ENCODE results near the gene PLAC8.
"Not testable (repeated sequence)": the region's sequence is repeated elsewhere in the genome, so short reads cannot be mapped to it uniquely, and the experiment has no call there.

PLAC8 gene

DNA sequence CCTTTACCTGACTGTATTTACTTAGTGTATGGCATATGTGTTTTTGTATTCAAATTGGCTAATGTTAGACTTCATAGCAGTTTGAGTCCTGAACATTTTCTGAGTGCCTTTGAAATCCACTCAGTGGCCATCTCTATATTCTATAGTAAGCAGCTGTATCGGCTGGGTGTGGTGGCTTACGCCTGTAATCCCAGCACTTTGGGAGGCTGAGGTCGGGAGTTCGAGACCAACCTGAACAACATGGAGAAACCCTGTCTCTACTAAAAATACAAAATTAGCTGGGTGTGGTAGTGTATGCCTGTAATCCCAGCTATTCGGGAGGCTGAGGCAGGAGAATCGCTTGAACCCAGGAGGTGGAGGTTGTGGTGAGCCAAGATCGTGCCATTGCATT, 2.8 kb downstream of the PLAC8 start:
- not testable (repeated sequence) for DNase-seq

DNA sequence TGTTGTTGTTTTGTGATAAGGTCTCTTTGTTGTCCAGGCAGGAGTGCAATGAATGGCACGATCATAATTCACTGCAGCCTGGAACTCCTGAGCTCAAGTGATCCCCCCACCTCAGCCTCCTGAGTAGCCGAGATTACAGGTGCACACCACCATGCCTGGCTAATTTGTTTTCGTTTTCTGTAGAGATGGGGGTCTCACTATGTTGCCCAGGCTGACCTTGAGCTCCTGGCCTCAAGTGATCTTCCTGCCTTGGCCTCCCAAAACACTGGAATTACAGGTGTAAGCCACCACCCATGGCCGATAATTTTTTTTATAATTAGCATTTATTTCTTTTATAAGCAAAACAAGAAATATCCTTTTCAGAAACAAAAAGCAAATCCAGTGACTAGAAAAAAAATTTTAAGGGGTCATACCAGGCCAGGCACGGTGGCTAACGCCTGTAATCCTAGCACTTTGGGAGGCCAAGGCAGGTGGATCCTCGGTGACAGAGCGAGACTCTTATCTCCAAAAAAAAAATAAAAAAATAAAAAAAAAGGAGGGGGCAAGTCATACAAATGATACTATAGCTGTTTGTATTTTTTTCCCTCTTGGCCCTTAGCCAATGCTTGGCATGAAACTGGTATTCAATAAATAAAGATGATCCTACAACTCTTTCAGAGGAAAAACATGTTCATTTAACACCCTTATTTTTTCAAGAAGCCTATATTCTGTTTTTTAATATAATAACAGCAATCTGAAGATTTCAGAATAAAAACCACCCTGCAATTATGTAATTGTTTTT, 3.4 kb downstream of the PLAC8 start:
- DNase-seq, result peak; percentile 30

DNA sequence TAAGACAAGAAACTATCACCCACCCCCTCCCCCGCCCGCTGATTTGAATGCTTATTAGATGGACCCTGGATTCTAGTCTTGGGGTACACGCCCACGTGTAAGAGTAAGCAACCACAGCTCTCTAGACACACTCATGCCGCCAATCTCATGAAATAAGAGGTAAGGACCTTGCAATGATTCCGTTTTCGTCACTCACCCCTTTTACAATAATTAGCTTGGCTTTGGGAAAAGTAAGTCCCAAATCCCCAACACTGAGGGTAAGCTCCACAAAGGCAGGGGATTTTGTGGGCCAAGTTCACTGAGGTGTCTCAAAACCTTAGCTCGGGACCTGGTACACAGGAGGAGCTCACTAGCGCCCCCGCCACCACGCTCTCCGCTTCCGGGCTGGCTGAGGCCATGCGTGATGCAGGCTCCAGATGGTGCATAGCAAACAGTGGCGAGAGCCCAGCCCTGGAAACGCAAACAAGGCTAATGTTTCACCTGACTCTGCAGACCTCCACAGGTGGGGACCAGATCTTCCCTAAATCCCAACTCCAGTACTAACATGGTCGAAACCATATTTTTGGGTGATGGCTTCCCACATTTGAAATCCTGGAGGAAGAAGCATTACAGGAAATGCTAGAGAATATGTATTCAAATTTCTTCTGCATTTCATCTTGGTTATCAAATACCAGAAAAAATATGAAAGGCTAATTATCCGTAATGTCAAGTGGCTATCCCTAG, 4.1 kb downstream of the PLAC8 start:
- DNase-seq, result peak; percentile 83

DNA sequence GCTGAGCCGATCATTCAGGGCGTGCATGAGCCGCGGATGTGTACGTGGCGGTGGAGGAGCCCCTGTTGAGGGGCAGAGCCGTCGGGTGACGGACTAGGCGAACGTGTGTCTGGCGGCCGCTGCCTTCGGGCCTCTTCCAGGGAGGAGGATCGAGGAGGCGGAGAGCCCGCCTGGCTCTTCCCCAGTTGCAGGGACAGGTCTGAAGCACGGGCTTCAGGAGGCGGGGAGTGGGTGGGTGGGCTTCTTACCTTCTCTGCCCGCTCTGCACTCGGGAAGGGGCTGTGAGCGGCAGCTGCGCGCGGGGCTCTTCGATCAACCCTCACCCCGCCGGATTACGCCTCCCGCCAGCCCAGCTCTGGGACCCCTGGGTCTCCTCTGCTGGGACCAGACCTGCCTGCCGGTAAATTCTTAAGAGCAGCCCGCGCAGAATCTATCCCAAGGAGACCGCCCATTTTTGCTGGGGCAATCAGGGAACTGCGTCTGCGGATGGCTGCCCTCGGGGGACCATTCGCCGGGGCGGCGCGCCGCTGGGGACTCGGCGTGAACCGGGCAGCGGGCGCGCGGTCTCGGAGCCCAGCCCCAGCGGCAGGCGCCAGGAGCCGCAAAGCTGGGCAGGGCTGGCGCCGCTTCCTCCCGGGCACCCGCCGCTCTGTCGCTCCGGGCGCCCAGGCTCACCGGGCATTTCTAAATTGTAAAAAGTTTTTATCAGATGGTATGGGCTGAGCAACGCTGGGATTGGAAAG, 4.9 kb downstream of the PLAC8 start:
- DNase-seq, result peak; percentile 39

DNA sequence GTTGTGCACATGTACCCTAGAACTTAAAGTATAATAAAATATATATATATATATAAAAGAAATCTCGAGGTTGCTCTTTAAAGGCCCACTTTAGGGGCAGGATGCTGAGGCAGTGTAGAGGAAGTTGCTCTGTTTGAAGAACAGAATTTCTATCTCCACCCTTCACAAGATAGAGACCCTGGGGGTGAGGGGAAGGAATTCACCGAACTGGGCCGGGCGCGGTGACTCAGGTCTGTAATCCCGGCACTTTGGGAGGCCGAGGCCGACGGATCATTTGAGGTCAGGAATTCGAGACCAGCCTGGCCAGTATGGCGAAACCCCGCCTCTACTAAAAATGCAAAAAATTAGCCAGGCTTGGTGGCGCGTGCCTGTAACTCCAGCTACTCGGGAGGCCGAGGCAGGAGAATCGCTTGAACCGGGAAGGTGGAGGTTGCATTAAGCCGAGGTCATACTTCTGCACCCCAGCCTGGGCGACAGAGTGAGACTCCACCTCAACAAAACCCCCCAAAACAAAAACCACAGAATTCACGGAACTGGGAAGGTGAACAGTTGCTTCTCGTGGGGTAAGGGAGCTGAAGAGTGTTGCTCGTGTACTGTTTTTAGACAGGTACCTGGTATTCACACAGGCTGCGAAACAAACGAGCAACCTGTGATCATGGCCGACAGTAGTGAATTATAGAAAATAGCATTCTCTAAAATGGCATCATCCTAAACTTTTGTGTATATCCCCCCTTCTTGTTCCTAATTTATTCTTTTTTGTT, 6.2 kb downstream of the PLAC8 start:
- DNase-seq, result no peak

DNA sequence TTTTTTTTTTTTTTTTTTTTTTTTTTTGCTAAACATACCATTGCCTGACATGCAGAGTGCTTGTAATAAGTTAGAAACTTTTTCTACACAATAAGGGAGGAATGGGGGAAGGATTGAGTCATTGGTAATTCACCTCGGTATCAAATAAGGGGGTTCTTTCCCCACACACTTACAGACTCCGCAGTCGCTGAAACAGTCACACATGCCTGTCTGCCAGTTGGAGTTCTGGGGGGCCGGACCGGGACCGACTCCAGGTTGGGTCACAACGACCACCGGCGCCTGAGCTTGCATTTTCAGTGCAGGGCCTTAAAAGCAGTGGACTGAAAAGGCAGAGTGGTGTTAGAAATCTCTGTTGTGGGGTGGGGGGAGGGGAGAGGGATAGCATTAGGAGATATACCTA, 6.9 kb downstream of the PLAC8 start:
- no peak for DNase-seq

DNA sequence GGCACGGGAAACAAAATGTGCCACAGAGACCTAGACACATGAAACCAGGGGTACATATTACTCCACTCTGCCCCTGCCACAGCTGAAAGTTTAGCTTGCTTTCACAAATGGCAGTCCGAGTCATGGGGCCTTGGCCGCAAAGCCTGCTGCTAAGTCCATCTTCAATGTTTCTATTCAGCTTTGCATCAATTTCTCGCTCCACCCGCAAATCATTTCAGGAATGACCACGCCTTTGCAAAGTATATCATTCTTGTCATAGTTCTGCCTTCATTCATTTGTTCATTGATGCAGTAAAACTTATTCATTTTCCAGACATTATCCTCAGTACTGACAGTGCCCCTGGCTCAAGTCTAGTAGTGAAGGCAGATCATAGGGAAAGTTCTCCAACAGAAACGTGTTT, 9.5 kb downstream of the PLAC8 start:
- no peak for DNase-seq

DNA sequence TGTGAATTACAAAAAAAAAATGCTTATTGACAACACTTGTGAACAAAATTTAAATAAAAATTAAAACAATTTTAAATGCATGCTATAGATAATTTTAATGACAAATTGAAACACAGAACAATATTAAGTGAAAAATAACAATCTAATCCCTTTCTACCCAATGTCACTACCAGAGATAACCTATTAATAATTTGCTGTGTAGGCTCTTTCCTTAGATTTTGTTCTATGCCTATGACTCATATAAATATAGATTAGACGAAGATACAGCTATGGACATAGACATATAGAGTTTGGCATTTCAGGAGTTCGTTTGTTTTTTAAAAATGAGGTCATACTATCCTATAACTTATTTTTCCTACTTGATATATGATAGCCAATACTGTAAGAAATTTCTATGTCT, 18.1 kb downstream of the PLAC8 start:
- DNase-seq, result no peak

DNA sequence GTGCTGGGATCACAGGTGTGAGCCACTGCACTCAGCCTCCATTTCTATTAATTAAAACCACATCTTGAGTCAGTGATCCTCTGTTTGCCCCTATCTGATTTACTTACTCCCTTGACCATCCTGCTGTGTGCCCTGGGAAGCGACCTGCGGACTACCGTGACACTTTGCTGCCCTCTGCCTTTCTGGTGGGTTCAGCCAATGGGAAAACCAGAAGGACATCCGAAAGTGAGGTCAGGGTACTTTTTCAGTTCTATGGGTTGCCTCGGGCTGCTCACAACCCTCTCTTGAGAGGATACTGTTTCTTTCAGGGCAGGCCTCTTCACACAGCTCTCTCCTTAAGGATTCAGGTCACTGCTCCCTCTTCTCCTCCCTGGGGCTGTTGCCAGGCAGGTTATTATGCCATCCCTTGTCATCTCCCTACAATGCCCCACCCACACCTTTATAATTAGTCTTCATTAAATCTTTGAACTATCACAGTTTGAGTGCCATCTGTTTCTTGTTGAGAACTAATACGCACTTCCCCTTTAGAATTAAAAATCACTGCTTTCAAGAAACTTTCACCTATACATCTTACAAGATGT, 21.4 kb downstream of the PLAC8 start:
- DNase-seq, result no peak

DNA sequence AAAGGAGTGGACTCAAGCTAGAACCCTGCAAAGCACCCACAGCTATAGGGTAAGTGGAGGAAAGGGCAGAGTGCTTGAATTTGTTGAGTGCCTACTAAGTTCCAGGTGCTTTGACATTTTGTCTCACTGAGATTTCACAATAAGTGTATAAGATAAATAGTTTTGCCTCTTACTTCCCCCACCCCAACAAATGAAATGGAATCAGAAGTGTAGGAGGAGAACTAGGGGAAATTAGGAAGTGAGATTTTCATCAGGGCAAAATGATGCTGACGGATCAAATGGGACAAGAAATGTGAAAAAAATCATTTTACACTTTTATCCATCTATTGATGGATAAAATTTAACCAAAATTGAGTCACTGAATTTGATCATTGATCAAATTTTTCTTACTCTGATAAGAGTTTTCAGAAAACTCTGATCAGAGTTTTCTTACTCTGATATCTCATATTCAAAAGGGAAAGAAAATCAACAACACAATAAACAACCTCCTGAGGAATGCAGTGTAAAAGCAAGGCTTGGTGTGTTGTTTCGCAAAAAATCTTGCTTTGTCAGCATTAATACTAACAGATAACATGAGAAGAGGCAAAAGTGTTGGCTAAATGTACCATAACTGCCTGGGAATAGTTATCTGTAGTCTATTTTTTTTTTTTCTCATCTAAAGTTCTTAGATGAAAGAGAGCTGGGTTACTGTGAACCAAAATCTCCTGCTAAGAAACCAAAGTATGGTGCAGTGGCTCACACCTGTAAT, 24.9 kb downstream of the PLAC8 start:
- no peak for DNase-seq

DNA sequence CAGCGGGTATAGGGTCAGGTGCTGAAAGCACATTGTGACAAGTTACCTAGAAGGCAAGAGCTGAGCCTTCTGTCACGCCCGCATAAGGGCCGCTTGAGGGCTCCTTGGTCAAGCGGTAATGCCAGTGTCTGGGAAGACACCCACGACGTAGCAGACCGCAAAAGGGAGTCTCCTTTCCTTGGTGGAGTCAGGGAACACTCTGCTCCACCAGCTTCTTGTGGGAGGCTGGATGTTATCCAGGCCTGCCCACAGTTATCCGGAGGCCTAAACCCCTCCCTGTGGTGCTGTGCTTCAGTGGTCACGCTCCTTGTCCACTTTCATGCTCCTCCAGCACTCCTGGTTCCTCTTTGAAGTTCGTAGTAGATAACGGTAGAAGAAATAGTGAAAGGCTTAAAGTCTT, 29.6 kb downstream of the PLAC8 start:
- DNase-seq, result not testable (repeated sequence)

DNA sequence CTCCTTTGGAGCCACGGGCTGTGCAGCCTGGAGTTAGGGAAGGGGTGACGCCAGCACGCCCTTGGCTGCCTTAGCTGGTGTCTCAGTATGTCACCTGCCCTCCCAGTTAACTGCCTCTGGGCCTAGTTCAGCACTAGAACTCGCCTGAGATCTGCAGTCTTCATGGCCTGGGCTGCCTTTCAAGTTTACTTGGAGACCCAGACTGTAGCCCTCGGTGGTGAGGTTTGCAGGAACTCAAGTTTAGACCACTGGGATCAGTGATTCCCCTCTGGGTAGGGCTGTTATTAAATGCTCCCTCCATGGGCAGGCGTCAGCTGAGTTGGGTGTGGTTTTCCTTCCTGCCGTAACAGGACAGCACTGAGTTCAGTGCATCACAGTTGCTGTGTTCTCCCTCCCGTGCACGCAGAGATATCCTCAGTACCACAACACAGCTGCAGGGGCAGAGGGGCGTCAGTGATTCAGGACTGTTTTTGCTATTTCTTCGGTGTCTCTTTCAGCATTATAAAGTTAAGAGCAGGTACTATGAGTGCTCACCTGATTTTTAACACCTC, 30.5 kb downstream of the PLAC8 start:
- no peak for DNase-seq

DNA sequence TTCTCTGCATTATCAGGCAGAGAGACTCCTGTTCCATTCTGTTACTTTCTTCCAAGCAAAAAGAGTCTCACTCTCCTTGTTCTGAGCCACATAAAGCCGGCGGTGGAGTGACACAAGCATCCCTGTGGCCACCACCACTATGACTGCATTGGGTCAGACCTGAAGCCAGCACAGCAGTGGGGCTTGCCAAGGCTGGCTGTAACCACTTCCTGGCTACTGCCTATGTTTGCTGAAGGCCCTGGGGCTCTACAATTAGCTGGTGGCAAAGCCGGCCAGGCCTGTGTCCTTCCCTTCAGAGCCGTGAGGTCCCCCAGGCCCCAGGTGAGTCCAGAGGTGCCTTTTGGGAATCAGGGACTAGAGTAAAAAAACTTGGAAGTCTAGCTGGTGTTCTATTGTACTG, 31.8 kb downstream of the PLAC8 start:
- DNase-seq, result no peak

DNA sequence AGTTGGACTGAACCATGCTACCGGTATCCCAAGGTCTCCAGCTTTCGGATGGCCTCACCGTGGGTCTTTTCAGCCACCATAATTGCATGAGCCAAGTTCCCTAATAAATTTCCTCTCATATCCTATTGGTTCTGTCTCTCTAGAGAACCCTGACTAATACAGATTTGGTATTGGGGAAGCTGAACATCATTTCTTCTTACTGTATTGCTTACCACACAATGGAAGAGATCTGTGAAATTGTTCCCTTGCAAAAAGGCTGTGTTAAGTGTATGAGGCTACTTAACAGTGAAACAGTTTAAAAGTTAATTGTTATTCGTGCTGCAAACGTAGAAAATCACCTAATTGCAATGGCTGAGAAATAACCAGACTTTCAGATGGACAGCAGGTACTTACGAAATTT, 34.0 kb downstream of the PLAC8 start:
- no peak for DNase-seq

DNA sequence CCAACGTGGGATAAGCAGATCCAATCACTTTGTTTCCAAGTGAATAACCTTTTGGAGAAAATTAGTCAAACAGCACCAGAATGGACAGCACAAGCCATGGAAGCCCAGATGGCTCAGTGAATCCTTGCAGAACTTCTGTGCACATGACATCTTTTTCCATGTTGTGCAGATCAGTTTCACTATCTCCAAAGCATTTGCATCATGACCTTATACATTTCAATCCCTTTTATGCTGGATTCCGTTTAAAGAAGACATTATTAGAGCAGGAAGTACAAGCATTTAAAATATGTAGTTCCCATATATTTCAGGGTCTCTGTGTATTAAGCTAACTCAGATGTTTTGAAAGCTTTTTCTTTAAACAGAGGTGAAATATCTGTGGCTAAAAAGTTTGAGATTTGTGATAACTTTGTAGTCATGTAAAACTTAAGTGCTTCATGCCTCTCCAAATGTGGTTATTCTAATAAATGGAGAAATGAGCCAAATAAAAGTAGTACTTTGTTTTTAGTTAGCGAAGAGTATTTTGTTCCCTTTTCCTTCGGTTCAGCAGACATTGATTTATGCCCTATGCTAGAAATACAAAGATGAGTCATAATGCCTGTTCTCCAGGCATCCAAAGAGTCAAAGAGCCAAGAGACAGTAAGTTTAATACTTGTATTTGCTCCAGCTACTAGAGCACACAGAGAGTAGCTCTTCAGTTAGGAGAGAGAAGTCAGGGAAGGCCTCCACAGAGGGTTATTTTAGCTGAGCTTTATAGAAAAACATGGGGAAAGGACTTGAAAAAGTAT, 39.0 kb downstream of the PLAC8 start:
- no peak for DNase-seq

DNA sequence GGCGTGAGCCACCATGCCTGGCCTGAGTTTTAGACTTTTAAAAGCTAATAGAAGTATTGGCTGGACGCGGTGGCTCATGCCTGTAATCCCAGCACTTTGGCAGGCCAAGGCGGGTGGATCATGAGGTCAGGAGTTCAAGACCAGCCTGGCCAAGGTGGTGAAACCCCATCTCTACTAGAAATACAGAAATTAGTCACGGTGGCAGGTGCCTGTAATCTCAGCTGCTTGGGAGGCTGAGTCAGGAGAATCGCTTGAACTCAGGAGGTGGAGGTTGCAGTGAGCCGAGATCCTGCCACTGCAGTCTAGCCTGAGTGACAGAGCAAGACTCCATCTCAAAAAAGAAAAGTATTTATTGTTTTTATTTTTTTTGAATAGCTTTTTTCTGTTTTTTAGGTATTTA, 39.7 kb downstream of the PLAC8 start:
- not testable (repeated sequence) for DNase-seq

DNA sequence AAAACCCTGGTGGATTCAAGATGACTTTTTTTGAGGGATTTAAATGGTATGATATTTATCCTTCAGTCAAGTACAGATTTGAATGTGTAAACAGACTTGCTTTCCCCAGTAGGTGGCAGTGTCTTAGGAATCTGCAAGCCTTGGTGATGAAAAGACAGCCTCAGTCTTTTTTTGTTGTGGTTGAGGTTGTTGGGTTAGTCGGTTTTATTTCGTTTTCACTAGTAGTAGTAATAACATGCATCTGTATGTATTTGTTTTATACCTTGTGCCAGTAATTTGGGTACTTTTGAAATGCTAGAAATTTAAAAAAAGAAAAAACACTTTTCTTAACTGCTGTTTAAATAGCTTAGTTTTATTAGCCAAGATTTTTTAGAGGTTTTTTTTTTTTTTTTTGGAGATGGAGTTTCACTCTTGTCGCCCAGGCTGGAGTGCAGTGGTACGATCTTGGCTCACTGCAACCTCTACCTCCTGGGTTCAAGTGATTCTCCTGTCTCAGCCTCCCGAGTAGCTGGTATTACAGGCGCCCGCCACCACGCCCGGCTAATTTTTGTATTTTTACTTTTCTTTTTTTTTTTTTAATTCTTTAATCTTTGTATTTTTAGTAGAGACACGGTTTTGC, 40.3 kb downstream of the PLAC8 start:
- peak; percentile 13 for DNase-seq

DNA sequence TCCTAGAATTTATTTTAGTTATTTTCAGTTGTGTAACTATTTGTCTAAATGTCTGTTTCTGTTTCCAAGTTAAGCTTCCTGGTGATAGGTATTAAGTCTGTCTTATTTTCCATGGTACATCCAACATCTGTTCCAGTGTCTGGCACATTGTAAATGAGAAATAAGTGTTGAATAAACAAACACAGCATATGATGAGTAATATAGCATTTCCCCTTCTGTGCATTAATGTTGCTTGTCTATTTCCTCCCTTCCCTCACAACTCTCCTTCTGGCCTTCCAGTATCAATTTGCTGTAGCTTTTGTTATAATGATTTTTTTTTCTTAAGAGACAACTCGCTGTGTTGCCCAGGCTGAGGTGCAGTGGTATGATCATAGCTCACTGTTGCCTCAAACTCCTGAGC, 43.4 kb downstream of the PLAC8 start:
- DNase-seq, result no peak

DNA sequence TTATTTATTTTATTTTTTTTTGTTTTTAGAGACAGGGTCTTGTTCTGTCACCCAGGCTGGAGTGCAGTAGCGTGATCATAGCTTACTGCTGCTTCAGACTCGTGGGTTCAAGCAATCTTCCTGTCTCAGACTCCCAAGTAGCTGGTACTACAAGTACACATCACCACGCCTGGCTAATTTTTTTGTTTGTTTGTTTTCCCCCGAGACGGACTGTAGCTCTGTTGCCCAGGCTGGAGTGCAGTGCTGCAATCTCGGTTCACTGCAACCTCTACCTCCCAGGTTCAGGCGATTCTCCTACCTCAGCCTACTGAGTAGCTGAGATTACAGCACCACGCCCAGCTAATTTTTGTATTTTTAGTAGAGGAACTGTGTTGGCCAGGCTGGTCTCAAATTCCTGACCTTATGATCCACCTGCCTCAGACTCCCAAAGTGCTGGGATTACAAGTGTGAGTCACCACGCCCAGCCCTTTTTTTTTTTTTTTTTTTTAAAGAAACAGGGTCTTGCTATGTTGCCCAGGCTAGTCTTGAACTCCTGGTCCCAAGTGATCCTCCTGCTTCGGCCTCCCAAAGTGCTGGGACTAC, 47.4 kb downstream of the PLAC8 start:
- no peak for DNase-seq

DNA sequence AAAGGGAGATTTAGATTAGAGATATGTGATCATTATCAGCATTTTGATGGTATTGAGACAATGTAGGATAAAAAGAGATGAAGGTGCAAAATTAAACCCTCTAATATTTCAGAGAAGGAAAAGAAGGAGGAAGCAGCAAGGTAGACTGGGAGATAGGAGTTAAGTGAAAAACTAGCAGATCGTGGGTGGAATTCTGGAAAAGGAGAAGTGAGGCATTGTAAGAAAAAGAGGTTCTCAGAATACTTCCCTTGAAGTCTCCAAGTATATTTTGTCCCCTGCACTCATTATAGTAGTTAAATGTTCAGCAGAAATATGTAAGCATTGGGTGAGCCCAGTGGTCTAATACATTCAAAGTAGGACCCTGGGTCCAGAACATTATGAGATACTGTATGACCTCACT, 49.3 kb downstream of the PLAC8 start:
- DNase-seq, result no peak
